Stomach smooth muscle (tissue), 2 donors: Measurements from ENCODE around the gene DYNC1I1.

Experiments
- H3K27ac ChIP-seq: one replicate; pipeline ENCODE4 v1.7.0; 2013; ENCODE audit warnings: mild to moderate bottlenecking, low read length, inconsistent platforms
- H3K27me3 ChIP-seq, 2 donors: one replicate each; pipeline ENCODE4 v1.7.0; 2013; ENCODE audit warnings: low read length in 2 of 2; ENCODE audit not compliant: insufficient read depth in 2 of 2, control insufficient read depth in 1 of 2
- H3K36me3 ChIP-seq, 2 donors: one replicate each; pipeline ENCODE4 v1.7.0; 2013; ENCODE audit warnings: low read length in 2 of 2; ENCODE audit not compliant: control insufficient read depth in 2 of 2, insufficient read depth in 2 of 2
- H3K4me1 ChIP-seq: one replicate; pipeline ENCODE4 v1.7.0; 2013; ENCODE audit warnings: low read length; ENCODE audit not compliant: control insufficient read depth, insufficient read depth
- H3K4me3 ChIP-seq, 2 donors: one replicate each; pipeline ENCODE4 v1.7.0; 2013; ENCODE audit warnings: low read length in 2 of 2
- H3K9ac ChIP-seq, 2 donors: one replicate each; pipeline ENCODE4 v1.7.0; 2013; ENCODE audit warnings: low read length in 2 of 2, mild to moderate bottlenecking in 1 of 2
- H3K9me3 ChIP-seq, 2 donors: one replicate each; pipeline ENCODE4 v1.7.0; 2013; ENCODE audit warnings: low read length in 2 of 2; ENCODE audit not compliant: control insufficient read depth in 2 of 2
- donor health status: healthy.
- donor health status: Pancreatic carcinoma.

The DYNC1I1 gene

DNA sequence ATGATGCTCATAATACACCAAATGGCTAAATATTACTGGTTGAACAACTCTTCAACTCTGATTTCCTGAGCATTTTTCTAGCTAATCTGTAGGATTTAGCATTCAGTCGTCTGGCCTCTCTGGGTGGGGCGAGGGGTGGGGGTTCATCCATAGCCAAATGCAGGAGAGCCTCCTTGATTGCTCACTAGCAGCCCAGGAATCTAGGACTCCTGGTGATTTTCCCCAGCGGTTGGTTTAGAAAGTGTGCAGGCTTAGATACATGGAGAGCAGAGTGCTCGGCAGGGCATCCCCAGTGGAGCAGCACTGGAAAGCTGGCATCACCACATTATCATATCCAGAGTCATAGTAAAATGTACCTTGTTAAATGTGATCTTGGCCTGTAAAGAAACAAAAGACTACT, 136.1 kb downstream of the DYNC1I1 start:
- Histone ChIP-seq H3K27ac (no peak overlapping the region), H3K4me3 (no peak overlapping the region), H3K9ac (no peak overlapping the region), H3K9me3 (no peaks in the 10 kb centered on the region), H3K4me1 (no peaks in the 10 kb centered on the region), H3K36me3 (no peaks in the 10 kb centered on the region), H3K27me3 (no peaks in the 10 kb centered on the region)

DNA sequence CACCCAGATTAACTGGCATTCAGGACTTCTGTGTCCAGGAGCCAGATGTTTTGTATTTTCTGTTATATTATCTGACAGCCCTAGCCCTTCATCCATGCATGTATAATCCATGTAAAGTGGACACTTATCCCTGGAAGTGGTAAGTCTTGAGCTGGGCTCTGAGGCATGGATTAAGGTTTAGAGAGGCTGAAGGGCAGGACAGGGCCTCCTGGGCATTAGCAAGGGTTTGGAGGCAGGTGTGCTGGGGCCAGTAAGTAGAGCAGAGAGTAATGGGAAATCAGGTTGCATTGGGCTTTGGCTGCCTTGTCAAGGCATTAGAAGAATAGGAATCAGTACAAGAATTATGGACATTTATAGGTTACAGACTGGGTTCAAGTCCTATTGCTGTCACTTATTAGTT, 138.0 kb downstream of the DYNC1I1 start:
- H3K9me3 ChIP-seq = no peaks in the 10 kb centered on the region
- H3K36me3 ChIP-seq = no peaks in the 10 kb centered on the region
- H3K4me3 ChIP-seq = no peak overlapping the region
- H3K9ac ChIP-seq = no peak overlapping the region
- no peak overlapping the region for H3K27ac ChIP-seq
- H3K27me3 ChIP-seq = no peaks in the 10 kb centered on the region
- no peaks in the 10 kb centered on the region for H3K4me1 ChIP-seq

DNA sequence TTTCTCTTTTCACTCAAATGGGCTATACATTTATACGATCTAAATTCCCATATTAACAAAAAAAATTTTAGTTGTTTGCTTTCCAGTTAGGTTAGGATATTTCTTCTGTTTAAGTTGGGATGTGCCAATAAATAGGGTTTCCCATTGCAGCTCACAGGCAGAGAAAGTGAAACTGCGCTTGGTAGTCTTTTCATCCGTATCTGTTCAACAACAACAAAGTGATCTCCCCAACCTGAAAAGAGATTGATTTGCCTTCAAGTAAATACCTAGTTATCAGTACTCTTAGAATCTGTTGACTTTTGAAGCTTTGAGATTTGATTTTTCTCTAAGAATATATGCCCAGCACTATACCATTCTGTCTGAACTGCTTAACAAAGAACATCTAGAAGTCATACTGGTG, 143.4 kb downstream of the DYNC1I1 start:
- H3K36me3 ChIP-seq = no peaks in the 10 kb centered on the region
- H3K9me3 ChIP-seq = no peaks in the 10 kb centered on the region
- no peaks in the 10 kb centered on the region for H3K27me3 ChIP-seq
- no peak overlapping the region for H3K27ac ChIP-seq
- peaks cover 4% of the 10 kb centered on the region for H3K4me1 ChIP-seq
- H3K9ac ChIP-seq = no peak overlapping the region
- no peak overlapping the region for H3K4me3 ChIP-seq

DNA sequence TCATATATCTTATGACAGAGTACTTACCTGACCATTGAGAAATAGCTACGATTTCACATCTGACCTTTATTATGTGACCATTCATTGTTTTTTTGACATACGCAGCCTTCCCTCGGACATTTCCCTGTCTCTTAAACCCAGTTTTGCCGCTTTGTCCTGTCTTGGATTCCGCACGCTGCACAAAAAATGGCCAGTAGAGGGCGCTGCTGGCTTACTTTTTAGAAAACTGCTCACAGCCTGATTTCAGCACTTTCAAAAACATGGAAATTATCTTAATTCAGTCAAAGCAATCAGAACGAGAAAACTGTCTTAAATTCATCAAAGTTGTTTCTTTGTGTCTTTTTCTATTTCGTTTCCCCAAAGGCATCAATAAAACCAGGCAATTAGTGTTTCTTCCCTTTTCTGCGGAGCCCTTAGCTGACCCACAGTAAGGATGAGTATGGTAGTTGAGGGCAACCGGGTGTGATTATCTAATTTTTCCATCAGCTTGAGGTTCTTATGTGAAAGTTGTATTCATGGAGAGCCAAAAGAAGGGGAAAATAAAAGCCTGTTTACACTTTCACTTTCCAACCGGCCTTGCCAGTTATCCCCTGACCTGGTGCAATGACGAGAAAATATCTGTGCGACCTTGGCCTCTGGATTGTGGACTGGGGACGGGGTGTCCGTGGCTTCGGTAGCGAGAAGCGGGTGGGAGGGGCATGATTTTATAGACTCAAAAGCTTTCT, 144.4 kb downstream of the DYNC1I1 start:
- no peaks in the 10 kb centered on the region for H3K36me3 ChIP-seq
- no peak overlapping the region for H3K27ac ChIP-seq
- H3K4me3 ChIP-seq = peak overlapping the region; percentile 52 to 59
- H3K9ac ChIP-seq = peak overlapping the region in 1 of 2 donors; percentile 31
- H3K4me1 ChIP-seq = peaks cover 4% of the 10 kb centered on the region
- H3K27me3 ChIP-seq = no peaks in the 10 kb centered on the region
- H3K9me3 ChIP-seq = no peaks in the 10 kb centered on the region

- no peaks in the 10 kb centered on the region for H3K9me3 ChIP-seq
- no peak overlapping the region for H3K27ac ChIP-seq
- no peaks in the 10 kb centered on the region for H3K36me3 ChIP-seq
- H3K9ac ChIP-seq = no peak overlapping the region
- H3K27me3 ChIP-seq = no peaks in the 10 kb centered on the region
- H3K4me1 ChIP-seq = peaks cover 4% of the 10 kb centered on the region
- H3K4me3 ChIP-seq = no peak overlapping the region
Measured at GRCh38 chr7:95917634-95918033, 145.3 kb downstream of the DYNC1I1 start.

- Histone ChIP-seq H3K9ac (no peak overlapping the region), H3K27me3 (no peaks in the 10 kb centered on the region), H3K4me1 (peaks cover 4% of the 10 kb centered on the region), H3K36me3 (no peaks in the 10 kb centered on the region), H3K27ac (no peak overlapping the region), H3K4me3 (no peak overlapping the region), H3K9me3 (no peaks in the 10 kb centered on the region)
Measured at GRCh38 chr7:95919556-95919955, 147.2 kb downstream of the DYNC1I1 start.

- Histone ChIP-seq H3K27me3 (no peaks in the 10 kb centered on the region), H3K36me3 (no peaks in the 10 kb centered on the region), H3K27ac (no peak overlapping the region), H3K4me3 (no peak overlapping the region), H3K4me1 (peaks cover 4% of the 10 kb centered on the region), H3K9ac (no peak overlapping the region), H3K9me3 (no peaks in the 10 kb centered on the region)
Measured at GRCh38 chr7:95921543-95921942, 149.2 kb downstream of the DYNC1I1 start.

DNA sequence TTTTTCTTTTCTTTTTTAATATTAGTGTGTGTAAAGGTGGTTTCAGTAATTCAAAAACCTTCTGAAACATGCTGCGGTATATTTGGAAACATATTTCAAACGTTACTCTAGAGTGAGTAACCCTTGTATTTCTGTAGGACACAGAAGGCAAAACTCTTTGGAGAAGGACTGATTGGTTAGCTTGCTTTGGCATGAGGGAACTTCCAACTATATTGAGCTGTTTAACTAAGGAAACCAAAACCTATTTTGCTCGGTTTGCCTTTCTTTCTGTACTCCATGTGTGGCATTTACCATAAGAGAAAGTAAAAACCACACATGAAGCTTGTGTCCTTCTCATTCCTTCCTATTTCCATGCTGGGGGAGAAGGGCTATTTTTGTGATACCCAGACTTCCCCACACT, 149.8 kb downstream of the DYNC1I1 start:
- no peak overlapping the region for H3K27ac ChIP-seq
- H3K36me3 ChIP-seq = no peaks in the 10 kb centered on the region
- no peaks in the 10 kb centered on the region for H3K4me1 ChIP-seq
- no peaks in the 10 kb centered on the region for H3K27me3 ChIP-seq
- no peak overlapping the region for H3K9ac ChIP-seq
- H3K9me3 ChIP-seq = no peaks in the 10 kb centered on the region
- no peak overlapping the region for H3K4me3 ChIP-seq

GRCh38 chr7:95925236-95925635, 152.9 kb downstream of the DYNC1I1 start:
- Histone ChIP-seq H3K36me3 (no peaks in the 10 kb centered on the region), H3K9ac (no peak overlapping the region), H3K4me3 (no peak overlapping the region), H3K27ac (no peak overlapping the region), H3K27me3 (no peaks in the 10 kb centered on the region), H3K9me3 (no peaks in the 10 kb centered on the region), H3K4me1 (no peaks in the 10 kb centered on the region)

DNA sequence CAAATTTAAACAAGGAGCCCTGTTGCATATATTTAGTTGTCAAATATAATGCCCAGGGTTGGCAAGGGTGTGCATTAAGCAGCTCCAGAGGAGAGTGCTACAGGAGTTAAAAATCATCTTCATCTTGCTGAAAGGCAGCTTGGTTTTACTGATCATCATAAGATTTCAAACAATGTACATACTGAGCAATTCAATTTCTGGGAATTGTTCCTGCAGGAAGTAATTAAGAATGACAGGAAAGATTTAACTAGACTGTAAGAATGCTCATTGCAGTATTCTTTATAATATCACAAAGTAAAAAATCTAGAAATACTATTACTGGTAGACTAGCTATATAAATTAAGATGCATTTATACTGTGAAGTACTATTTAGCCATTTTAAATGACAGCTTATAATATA, 153.6 kb downstream of the DYNC1I1 start:
- no peak overlapping the region for H3K4me3 ChIP-seq
- H3K9me3 ChIP-seq = no peaks in the 10 kb centered on the region
- H3K27me3 ChIP-seq = no peaks in the 10 kb centered on the region
- no peak overlapping the region for H3K27ac ChIP-seq
- no peaks in the 10 kb centered on the region for H3K36me3 ChIP-seq
- no peaks in the 10 kb centered on the region for H3K4me1 ChIP-seq
- no peak overlapping the region for H3K9ac ChIP-seq

- H3K9ac ChIP-seq = no peak overlapping the region
- H3K27me3 ChIP-seq = no peaks in the 10 kb centered on the region
- H3K4me1 ChIP-seq = no peaks in the 10 kb centered on the region
- no peak overlapping the region for H3K27ac ChIP-seq
- H3K9me3 ChIP-seq = no peaks in the 10 kb centered on the region
- H3K36me3 ChIP-seq = no peaks in the 10 kb centered on the region
- no peak overlapping the region for H3K4me3 ChIP-seq
Measured at GRCh38 chr7:95927756-95928155, 155.4 kb downstream of the DYNC1I1 start.
